HG03558 (cell line): Measurements from ENCODE around the gene RGS17.
"Not testable (repeated sequence)": the region's sequence is repeated elsewhere in the genome, so short reads cannot be mapped to it uniquely, and the experiment has no call there.

Experiments used
- ATAC-seq: cut with Tn5 transposase; IDR thresholded peaks from one replicate; pipeline ENCODE4 v1.9.1; 2021; ENCODE audit warnings: moderate number of reproducible peaks; ENCODE audit not compliant: unreplicated experiment; ENCODE audit errors: extremely low read depth

RGS17 gene

DNA sequence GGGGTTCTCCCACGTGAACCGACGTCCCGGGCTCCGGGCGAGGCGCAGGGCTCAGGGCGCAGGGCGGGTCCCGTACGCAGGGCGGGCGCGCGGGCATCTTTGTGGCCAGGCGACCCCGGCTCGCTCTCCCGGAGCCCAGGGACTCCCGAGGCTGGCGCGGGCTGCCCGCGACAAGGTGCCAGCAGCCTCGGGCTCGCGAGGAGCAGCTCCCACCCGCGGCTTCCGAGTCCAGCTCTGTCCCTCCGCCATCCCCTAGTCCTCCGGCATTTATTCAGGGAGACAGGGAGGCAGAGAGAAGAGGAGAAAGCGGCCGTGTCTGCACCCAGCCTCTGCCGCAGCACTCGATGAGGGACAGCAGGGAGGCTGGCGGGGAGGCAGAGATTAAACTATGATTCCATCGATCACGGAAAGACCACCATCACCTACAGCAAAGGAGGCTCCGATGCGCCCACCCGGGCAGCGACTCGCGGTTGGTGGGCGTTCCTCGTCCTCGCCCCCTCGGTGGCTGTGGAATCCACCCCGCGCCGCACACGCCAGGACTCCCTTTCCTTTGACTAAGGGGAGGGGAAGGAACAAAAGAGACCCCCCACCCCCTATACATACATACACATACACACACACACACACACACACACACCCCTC lies 1.1 kb downstream of the RGS17 start:
- no peak for ATAC-seq

DNA sequence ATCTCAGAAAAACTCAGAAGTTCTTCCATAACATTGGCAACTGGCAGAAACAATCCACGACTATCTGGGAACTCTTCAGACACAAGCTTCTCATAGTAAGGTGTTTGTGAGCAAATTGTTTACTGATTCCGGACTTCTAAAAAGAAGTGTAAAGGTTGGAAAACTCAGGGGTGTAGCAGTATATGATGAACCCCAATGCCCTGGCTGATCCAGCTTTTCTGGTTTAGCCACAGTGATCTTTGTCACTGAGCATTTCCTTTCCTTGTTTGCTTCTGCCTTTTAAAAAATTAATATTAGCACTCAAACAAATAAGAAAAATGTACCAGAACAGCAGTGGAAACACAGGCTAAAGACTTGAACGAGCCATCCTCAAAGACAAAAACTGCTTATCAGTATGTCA lies 4.9 kb downstream of the RGS17 start:
- no peak for ATAC-seq

DNA sequence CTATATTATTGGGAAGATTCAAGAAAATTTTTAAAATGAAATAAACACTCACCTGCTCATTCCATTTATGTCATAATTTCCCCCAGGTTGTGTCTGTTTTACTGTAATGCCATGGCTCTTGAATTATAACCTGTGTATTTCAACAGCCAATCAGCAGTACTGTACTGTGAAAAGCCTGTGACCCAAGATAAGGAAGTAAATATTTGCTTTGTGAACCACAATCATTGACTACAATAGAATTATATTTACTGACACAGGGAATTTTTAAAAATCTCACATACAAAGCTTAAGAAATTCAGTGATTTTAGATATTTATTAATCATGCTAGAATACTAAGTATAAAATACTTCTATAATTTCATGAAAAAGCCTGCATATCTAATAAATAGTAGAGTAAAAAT lies 6.0 kb downstream of the RGS17 start:
- no peak for ATAC-seq

DNA sequence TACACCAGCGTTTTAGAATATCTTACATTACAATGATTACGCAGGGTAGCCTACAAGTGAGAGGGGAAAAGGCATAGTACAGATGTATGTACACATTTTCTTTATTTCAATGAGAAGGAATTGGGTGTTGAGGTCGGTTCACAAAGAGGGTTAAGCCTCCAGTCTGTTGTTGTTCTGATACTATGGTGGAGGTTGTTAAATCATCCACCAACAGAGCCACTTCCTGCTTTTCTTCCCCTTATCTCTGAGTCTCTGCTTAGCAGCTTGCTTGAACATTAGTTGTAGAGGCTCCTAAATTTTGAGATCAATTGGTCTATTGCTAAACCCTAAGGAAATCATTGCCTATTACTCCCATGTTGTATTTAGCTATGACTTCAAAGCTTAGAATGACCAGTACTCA lies 7.3 kb downstream of the RGS17 start:
- ATAC-seq = no peak

DNA sequence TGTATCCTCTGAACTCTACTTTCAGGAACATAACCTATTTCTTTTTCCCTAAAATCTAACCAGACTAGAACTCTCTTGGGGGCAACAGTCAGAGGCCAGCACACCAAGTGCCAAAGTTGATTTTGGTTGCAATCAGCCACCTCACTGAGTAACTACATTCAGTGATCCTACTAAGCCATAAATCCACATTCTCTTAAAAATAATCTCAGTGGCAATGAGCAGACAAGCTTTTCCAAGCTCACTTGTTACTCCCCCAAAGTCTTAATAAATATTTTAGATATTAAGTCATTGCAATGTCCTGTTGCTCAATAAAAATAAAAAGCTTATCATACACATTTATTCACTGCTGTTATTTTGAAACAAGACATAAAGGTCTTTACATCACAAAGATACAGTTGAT lies 9.8 kb downstream of the RGS17 start:
- no peak for ATAC-seq

DNA sequence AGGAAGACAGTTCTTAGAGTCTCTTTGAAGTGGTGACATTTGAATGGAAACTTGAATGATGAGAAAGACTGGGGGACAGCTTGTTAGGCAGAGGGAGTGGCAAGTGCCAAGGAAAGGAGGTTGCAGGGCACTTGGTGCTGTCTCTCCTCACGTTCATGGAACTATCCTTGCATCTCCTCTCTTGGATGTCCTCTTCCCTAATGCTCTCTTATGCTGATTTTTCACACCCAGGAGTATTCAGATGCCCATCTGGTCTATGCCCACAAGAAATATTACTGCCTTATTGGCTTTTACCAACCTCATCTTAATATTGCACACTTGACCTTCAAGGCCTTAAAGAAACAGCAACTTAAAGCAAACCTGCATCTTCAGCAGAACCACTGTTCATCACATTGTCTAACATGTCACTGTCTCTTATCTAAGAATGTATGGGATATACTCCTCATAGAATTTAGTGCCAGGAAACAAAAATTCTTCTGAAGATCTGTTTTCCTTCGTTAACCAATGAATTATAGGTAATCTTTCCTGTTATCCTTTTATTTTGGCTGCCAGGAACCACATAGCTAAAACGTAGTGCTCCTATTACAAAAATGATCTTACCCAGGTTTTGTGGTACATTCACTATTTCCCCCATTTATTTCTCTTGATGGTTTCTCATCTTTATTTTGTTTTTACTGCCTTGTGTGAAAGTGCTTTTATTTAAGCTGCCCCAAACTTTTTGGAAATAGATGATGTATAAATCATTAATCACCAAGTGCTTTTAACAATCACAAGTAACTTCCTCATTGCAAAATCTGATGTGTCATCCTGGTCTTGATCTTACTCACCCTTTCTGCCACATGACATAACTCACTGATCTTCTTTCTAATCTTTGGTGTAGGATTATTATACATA lies 12.8 kb downstream of the RGS17 start:
- ATAC-seq = peak; percentile 100

DNA sequence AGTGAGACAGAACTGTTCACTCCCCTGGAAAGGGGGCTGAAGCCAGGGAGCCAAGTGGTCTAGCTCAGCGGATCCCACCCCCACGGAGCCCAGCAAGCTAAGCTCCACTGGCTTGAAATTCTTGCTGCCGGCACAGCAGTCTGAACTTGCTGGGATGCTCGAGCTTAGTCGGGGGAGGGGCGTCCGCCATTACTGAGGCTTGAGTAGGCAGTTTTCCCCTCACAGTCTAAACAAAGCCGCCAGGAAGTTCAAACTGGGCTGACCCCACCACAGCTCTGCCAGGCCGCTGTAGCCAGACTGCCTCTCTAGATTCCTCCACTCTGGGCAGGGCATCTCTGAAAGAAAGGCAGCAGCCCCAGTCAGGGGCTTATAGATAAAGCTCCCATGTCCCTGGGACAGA lies 20.0 kb downstream of the RGS17 start:
- ATAC-seq = not testable (repeated sequence)

DNA sequence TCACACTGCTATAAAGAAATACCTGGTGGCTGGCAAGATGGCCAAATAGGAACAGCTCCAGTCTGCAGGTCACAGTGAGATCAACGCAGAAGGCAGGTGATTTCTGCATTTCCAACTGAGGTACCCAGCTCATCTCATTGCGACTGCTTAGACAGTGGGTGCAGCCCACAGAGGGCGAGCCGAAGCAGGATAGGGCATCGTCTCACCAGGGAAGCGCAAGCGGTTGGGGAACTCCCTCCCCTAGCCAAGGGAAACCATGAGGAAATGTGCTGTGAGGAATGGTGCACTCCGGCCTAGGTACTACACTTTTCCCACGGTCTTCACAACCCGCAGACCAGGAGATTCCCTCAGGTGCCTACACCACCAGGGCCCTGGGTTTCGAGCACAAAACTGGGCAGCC lies 20.5 kb downstream of the RGS17 start:
- not testable (repeated sequence) for ATAC-seq

DNA sequence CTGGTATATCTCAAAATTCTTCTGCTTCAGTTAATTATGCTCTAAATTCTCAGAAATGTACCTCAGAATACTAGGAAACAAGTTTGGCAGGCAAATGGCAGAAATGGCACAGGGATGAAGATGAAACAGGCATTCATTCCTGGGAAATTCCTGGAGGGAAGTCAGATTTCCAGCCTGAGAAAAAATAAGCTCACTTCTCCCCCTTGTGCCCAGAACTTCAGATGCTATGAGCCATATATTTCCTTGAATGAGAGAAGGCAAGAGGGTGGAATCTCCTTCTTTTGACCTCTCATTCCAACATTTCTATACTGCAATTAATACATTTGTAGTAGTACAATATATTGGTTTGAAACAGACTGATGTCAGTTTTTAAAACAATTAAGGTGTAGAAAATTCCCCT lies 22.8 kb downstream of the RGS17 start:
- ATAC-seq = no peak

DNA sequence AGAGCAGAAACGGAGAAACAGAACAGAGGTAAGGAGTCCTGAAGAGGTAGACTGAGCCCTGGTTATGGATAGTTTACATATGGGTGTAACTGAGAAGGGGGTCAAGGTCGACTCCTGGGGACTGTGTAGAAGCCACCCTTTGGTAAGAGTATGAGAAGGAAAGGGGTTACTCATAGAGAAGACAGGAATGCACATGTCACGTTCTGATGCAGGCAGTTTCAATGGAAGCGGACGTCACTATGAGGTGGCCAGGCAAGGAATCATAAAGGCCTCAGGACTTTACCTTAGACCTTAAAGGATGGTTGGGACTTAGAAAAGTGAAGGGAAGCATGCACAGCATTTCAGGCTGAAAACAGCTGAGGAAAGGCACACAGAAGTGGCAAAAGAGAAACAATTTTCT lies 25.1 kb downstream of the RGS17 start:
- no peak for ATAC-seq

DNA sequence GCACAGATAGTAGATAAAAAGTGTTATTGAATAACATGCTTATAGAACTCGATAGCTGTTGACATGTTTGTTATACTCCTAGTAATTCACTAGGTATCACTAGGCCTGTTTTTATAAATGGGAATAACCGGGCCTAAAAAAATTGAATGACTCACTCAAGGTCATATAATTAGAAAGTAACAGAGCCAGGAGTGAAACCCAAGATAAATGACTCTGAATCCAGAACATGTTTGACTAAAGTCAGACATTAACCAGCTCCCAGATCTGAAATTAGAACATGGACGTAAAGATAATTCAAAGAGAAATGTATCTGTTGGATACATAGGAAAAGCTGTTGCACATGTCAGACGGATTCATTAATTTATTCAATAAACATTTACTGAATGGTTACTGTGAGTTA lies 26.9 kb downstream of the RGS17 start:
- ATAC-seq = no peak

DNA sequence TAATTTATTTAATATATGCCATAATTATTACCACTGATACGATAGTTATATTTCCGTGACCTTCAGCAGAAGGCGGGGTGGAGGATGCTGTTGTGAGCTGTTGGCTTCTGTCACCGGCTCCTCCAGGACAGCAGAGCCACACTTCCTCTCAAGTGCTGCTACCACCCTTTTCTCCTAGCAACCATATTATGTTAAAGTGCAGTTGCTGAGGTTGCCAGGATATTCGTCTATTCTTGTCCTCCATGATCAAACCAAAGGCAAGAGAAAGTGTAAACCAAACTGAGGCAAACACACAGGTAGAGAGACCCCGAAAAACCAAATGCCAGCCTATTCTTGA lies 27.8 kb downstream of the RGS17 start:
- ATAC-seq = no peak

DNA sequence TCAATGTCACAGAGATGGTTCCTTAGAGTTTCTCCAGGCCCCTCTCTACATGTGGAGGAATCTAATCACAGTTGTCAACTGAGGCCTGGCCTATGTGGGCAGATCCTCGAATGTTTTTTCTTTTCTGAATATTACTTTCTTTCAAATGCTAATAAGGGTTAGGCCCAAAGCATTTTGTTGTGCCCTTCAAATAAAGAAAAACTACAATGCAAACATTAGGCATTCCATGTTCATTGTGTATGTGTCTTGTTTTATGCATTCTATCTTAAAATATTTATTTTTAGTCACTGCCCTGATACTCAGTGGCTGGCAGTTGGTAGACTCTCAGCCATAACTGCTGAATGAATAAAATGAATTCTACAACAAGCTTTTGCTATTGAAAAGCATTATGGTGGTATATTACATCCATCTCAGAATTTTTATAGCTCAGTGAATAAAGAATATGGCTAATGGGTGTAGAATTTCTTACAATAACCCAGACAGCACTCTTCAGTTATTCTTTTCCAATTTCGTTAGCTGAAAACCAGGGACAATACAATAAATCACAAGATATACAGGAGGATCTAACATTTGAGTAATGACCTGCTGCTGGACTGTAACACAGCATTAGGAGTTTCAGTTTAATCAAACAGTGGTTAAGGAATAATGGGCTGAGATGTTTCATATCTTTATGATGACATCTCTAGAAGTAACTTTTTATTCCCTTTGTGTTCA lies 28.3 kb downstream of the RGS17 start:
- ATAC-seq = no peak

DNA sequence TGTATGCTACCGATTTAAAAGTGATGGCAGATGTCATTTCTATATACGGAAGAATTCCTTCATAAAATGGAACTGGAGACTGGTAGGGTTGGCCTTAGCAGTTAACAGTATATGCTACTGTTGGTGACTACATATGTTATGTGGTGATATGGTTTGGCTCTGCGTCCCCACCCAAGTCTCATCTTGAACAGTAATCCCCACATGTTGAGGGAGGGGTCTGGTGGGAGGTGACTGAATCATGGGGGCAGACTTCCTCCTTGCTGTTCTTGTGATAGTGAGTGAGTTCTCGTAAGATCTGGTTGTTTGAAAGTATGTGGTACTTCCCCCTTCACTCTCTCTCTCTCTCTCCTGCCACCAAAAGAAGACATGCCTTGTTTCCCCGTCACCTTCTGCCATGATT lies 29.6 kb downstream of the RGS17 start:
- no peak for ATAC-seq

DNA sequence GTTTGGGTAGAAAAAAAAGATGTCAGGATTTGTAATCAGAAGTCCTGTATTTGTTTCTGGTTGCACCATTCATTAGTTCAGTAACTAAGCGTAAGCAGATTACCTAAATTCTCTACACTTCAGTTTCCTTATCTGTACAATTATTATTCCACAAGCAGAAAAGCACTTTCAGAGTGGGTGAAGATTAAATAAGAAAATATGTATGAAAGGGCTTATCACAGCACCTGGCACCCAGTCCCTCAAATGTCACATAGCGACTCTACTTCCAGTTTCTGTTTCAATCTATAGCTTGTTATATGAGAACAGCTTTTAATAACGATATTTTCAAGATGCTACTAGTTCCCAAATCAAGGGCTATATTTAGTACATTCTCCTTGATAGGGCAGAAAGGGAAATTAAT lies 31.4 kb downstream of the RGS17 start:
- ATAC-seq = no peak

DNA sequence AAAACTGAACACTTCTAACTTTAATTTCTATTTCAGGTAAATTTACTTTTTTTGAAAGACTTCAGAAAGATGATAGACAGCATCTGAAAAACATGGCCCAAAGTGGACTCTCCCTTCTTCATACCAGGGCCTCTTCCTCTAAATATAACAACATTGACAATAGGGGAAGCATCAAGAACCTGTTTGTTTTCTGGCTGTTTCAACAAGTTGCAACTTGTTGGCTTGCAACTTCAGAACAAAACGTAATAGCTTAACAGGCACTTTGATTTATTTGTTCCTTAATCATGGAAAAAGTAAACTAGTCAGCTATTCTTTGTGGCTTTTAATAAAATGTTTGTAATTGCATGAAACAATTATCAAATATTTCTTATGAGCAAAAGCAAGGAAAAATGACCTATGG lies 34.3 kb downstream of the RGS17 start:
- ATAC-seq = no peak

DNA sequence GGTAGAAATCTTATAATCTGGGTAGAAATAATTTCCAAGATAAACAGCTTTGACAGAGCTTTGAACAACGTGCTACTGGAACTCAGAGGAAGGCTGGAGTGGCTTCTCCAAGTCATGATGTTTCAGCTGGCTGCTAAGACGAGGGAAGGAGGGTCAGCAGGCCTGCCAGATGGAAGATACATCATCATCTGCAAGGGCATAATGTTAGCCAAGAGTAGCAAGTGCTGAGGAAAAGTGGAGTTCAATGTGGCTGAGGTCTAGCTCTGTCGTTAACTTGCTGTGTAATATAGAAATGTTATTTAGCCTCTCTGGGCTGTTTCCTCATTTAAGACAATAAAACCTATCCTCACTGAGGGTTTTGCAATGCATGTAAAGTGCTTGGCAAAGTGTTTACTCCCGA lies 35.1 kb downstream of the RGS17 start:
- ATAC-seq = no peak

DNA sequence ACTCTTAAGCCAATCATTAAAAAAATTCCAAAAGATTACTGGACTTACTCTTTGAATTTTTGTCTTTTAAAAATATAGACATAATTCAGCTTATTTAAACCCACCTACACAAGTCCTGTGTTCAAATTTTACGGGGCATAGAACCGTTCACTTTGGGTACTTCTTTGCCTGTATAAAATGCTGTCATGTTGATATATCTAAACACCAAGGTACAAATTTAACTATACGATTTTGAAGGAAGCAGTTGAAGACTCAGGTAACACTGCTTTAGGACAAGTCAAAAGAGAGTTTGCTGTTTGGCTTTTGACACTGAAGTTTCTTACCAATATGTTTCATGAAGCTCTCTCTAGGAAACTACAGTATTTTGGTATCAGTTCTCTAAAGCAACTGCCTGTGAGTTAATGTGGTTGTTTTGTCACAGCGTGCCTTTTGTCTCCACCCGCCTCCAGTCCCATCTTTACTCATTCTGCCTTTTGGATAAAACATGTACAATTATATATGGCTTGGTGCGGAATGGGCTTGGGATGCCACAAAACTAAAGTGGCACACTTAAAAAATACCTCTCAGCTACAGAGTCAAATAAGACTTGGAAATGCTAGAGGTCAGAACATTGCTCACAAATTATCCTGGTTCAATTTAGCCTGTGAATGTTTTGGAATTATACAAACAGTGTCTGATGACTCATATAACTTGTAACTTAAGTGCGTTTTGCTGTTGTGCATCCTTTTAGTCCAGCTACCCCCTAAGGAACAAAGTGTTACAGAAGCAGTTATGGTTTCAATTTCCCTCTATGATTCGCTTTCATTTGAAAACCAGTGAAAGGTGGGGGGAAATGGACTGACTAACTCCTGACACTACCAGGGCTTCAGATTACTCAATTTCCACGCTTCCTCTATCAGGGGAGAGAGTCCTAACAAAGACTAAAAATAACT lies 38.7 kb downstream of the RGS17 start:
- ATAC-seq = peak; percentile 82

DNA sequence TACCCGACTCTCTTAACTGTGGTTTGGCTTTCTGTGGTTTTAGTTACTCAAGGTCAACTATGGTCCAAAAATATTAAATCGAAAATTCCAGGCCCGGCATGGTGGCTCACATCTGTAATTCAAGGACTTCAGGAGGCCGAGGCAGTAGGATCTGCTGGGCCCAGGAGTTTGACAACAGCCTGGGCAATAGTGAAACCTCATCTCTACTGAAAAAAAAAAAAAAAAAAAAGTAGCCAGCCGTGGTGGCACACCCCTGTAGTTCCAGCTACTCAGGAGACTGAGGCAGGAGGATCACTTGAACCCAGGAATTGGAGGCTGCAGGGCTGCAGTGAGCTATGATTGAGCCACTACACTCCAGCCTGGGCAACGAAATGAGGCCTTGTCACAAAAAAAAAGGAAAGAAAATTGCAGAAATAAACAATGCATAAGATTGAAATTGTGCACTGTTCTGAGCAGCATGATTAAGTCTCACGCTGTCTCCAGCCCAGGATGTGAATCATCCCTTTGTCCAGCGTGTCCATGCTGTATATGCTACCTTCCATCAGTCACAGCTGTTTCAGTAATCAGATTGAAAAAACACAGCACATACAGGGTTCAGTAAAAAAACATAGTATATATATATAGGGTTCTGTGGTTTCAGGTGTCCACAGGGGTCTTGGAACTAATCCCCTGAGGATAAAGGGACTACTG lies 40.7 kb downstream of the RGS17 start:
- ATAC-seq = no peak

DNA sequence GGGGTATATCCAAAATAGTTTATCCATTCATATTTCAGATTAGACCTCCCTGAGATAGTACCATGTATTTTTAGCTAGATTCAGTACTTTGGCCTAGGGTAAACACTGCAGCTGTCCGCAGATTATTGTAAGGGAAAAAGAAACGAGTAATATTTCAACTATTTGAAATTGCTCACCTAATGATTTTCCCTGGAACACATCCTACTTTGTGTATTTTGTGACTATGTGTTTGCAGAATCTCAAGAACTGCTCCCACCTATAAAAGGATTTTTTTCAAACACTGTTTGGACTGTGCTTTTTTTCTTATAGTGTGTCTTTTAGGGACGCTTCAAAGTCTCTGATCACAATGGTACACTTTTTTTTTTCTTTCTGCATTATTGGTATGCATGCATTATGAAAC lies 42.3 kb downstream of the RGS17 start:
- ATAC-seq = no peak
